Neural cell (in vitro differentiated cells): ENCODE data around the gene PRKRIP1.
"Not testable (repeated sequence)": the region's sequence is repeated elsewhere in the genome, so short reads cannot be mapped to it uniquely, and the experiment has no call there.

ENCODE experiments used
- EP300 ChIP-seq: fragments of 450-650 bp; conservative IDR thresholded peaks from 2 replicates; pipeline ENCODE4 v1.6.1; 2014; ENCODE audit warnings: antibody characterized with exemption, mild to moderate bottlenecking, moderate library complexity; ENCODE audit not compliant: poor library complexity, severe bottlenecking
- TF ChIP-seq, protein P1 (sequence below): IDR thresholded peaks from 2 replicates; pipeline ENCODE4 v1.6.1; 2012; ENCODE audit warnings: borderline replicate concordance

DNA sequence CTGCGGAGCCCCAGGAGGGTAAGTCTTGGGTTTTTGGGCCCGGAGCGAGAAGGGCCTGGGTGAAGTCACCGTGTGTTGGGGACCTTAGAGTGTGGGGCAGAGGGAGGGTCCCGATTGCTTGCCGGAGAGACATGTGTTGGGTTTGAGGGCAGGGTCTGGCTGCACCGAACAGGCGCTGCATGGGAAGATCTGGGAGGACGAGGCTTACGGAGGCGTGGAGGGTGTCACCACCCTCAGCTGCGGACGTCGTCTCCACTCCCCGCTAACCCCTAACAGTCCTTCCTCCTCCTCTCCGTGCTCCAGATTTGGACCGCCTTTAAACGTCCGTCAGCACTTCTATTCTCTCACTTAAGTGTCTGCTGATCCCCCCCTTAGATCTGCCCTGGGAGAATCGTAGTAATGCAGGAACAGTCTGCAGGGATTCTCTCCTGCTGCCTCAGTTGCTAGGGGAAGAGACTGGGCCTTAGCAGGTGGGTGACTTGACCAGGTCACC is 31.7 kb upstream of the PRKRIP1 start:
- TF ChIP-seq EP300, result not testable (repeated sequence)
- TF ChIP-seq, protein P1, sequence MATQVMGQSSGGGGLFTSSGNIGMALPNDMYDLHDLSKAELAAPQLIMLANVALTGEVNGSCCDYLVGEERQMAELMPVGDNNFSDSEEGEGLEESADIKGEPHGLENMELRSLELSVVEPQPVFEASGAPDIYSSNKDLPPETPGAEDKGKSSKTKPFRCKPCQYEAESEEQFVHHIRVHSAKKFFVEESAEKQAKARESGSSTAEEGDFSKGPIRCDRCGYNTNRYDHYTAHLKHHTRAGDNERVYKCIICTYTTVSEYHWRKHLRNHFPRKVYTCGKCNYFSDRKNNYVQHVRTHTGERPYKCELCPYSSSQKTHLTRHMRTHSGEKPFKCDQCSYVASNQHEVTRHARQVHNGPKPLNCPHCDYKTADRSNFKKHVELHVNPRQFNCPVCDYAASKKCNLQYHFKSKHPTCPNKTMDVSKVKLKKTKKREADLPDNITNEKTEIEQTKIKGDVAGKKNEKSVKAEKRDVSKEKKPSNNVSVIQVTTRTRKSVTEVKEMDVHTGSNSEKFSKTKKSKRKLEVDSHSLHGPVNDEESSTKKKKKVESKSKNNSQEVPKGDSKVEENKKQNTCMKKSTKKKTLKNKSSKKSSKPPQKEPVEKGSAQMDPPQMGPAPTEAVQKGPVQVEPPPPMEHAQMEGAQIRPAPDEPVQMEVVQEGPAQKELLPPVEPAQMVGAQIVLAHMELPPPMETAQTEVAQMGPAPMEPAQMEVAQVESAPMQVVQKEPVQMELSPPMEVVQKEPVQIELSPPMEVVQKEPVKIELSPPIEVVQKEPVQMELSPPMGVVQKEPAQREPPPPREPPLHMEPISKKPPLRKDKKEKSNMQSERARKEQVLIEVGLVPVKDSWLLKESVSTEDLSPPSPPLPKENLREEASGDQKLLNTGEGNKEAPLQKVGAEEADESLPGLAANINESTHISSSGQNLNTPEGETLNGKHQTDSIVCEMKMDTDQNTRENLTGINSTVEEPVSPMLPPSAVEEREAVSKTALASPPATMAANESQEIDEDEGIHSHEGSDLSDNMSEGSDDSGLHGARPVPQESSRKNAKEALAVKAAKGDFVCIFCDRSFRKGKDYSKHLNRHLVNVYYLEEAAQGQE, result not testable (repeated sequence)
